GM23338 (cell line): ENCODE measurements around the gene MAP3K5.

Experiments
- CREB1 ChIP-seq: fragments of 250-450 bp; sonication (Bioruptor Pico); IDR thresholded peaks from 2 replicates; pipeline ENCODE4 v1.5.0; 2020; ENCODE audit warnings: low read depth, mild to moderate bottlenecking, moderate library complexity
- CTCF ChIP-seq, 2 experiments: fragments of 200-600 bp in 1 of 2; sonication (generic) in 1 of 2; conservative IDR thresholded peaks; 2 replicates each; pipeline versions ENCODE4 v1.5.1 to v1.6.1; 2016 to 2017; ENCODE audit warnings: antibody characterized with exemption in 2 of 2, low read depth in 2 of 2, mild to moderate bottlenecking in 2 of 2, moderate library complexity in 1 of 2
- EZH2 ChIP-seq: fragments of 200-600 bp; sonication (generic); IDR thresholded peaks from one replicate; pipeline ENCODE4 v1.8.0; 2017; ENCODE audit warnings: antibody characterized with exemption, mild to moderate bottlenecking, low read depth; ENCODE audit not compliant: unreplicated experiment
- EZH2phosphoT487 ChIP-seq: fragments of 200-600 bp; sonication (generic); IDR thresholded peaks from one replicate; pipeline ENCODE4 v1.8.1; 2018; ENCODE audit warnings: antibody characterized with exemption; ENCODE audit not compliant: unreplicated experiment
- JUNB ChIP-seq: IDR thresholded peaks from one replicate; pipeline ENCODE4 v1.6.1; 2016; ENCODE audit warnings: antibody characterized with exemption; ENCODE audit not compliant: unreplicated experiment
- NANOG ChIP-seq: IDR thresholded peaks from 2 replicates; pipeline ENCODE4 v1.6.1; 2016; ENCODE audit warnings: antibody characterized with exemption, borderline replicate concordance
- POLR2AphosphoS5 ChIP-seq: IDR thresholded peaks from 2 replicates; pipeline ENCODE4 v1.6.1; 2016; ENCODE audit warnings: antibody characterized with exemption, low read depth
- STAT1 ChIP-seq: IDR thresholded peaks from one replicate; pipeline ENCODE4 v1.6.1; 2016; ENCODE audit warnings: antibody characterized with exemption; ENCODE audit not compliant: unreplicated experiment
- ZNF114 ChIP-seq: fragments of 250-450 bp; sonication (Bioruptor Pico); IDR thresholded peaks from 2 replicates; pipeline ENCODE4 v1.5.0; 2020; ENCODE audit warnings: mild to moderate bottlenecking, moderate library complexity
- ZNF331 ChIP-seq: fragments of 250-450 bp; sonication (Bioruptor Pico); IDR thresholded peaks from 2 replicates; pipeline ENCODE4 v1.5.0; 2020; ENCODE audit warnings: low read depth, mild to moderate bottlenecking, moderate library complexity
- TF ChIP-seq, protein P1 (sequence below): IDR thresholded peaks from one replicate; pipeline ENCODE4 v1.6.1; 2018; ENCODE audit warnings: antibody characterized with exemption; ENCODE audit not compliant: unreplicated experiment
- TF ChIP-seq, protein P2 (sequence below): fragments of 250-450 bp; sonication (Bioruptor Pico); IDR thresholded peaks from 2 replicates; pipeline ENCODE4 v1.5.0; 2020; ENCODE audit warnings: mild to moderate bottlenecking, moderate library complexity
- TF ChIP-seq, protein P3 (sequence below): IDR thresholded peaks from 2 replicates; pipeline ENCODE4 v1.6.1; 2016; ENCODE audit warnings: antibody characterized with exemption

GRCh38 chr6:136742125-136742524 lies 50.2 kb downstream of the MAP3K5 start:
- TF ChIP-seq EZH2phosphoT487 (no peak), JUNB (no peak), CTCF (conservative IDR thresholded peaks at IDR 0.05; ENCODE audit: low read depth in 2 of 2) (no peak), EZH2 (no peak), POLR2AphosphoS5 (no peak), NANOG (no peak), CREB1 (CRISPR knock-in tag) (no peak), ZNF331 (CRISPR knock-in tag) (no peak), ZNF114 (no peak), STAT1 (no peak)
- TF ChIP-seq, protein P1, sequence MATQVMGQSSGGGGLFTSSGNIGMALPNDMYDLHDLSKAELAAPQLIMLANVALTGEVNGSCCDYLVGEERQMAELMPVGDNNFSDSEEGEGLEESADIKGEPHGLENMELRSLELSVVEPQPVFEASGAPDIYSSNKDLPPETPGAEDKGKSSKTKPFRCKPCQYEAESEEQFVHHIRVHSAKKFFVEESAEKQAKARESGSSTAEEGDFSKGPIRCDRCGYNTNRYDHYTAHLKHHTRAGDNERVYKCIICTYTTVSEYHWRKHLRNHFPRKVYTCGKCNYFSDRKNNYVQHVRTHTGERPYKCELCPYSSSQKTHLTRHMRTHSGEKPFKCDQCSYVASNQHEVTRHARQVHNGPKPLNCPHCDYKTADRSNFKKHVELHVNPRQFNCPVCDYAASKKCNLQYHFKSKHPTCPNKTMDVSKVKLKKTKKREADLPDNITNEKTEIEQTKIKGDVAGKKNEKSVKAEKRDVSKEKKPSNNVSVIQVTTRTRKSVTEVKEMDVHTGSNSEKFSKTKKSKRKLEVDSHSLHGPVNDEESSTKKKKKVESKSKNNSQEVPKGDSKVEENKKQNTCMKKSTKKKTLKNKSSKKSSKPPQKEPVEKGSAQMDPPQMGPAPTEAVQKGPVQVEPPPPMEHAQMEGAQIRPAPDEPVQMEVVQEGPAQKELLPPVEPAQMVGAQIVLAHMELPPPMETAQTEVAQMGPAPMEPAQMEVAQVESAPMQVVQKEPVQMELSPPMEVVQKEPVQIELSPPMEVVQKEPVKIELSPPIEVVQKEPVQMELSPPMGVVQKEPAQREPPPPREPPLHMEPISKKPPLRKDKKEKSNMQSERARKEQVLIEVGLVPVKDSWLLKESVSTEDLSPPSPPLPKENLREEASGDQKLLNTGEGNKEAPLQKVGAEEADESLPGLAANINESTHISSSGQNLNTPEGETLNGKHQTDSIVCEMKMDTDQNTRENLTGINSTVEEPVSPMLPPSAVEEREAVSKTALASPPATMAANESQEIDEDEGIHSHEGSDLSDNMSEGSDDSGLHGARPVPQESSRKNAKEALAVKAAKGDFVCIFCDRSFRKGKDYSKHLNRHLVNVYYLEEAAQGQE: no peak
- TF ChIP-seq, protein P2, sequence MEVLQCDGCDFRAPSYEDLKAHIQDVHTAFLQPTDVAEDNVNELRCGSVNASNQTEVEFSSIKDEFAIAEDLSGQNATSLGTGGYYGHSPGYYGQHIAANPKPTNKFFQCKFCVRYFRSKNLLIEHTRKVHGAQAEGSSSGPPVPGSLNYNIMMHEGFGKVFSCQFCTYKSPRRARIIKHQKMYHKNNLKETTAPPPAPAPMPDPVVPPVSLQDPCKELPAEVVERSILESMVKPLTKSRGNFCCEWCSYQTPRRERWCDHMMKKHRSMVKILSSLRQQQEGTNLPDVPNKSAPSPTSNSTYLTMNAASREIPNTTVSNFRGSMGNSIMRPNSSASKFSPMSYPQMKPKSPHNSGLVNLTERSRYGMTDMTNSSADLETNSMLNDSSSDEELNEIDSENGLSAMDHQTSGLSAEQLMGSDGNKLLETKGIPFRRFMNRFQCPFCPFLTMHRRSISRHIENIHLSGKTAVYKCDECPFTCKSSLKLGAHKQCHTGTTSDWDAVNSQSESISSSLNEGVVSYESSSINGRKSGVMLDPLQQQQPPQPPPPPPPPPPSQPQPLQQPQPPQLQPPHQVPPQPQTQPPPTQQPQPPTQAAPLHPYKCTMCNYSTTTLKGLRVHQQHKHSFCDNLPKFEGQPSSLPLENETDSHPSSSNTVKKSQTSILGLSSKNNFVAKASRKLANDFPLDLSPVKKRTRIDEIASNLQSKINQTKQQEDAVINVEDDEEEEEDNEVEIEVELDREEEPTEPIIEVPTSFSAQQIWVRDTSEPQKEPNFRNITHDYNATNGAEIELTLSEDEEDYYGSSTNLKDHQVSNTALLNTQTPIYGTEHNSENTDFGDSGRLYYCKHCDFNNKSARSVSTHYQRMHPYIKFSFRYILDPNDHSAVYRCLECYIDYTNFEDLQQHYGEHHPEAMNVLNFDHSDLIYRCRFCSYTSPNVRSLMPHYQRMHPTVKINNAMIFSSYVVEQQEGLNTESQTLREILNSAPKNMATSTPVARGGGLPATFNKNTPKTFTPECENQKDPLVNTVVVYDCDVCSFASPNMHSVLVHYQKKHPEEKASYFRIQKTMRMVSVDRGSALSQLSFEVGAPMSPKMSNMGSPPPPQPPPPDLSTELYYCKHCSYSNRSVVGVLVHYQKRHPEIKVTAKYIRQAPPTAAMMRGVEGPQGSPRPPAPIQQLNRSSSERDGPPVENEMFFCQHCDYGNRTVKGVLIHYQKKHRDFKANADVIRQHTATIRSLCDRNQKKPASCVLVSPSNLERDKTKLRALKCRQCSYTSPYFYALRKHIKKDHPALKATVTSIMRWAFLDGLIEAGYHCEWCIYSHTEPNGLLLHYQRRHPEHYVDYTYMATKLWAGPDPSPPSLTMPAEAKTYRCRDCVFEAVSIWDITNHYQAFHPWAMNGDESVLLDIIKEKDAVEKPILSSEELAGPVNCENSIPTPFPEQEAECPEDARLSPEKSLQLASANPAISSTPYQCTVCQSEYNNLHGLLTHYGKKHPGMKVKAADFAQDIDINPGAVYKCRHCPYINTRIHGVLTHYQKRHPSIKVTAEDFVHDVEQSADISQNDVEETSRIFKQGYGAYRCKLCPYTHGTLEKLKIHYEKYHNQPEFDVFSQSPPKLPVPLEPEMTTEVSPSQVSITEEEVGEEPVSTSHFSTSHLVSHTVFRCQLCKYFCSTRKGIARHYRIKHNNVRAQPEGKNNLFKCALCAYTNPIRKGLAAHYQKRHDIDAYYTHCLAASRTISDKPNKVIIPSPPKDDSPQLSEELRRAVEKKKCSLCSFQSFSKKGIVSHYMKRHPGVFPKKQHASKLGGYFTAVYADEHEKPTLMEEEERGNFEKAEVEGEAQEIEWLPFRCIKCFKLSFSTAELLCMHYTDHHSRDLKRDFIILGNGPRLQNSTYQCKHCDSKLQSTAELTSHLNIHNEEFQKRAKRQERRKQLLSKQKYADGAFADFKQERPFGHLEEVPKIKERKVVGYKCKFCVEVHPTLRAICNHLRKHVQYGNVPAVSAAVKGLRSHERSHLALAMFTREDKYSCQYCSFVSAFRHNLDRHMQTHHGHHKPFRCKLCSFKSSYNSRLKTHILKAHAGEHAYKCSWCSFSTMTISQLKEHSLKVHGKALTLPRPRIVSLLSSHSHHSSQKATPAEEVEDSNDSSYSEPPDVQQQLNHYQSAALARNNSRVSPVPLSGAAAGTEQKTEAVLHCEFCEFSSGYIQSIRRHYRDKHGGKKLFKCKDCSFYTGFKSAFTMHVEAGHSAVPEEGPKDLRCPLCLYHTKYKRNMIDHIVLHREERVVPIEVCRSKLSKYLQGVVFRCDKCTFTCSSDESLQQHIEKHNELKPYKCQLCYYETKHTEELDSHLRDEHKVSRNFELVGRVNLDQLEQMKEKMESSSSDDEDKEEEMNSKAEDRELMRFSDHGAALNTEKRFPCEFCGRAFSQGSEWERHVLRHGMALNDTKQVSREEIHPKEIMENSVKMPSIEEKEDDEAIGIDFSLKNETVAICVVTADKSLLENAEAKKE (CRISPR knock-in tag): no peak
- TF ChIP-seq, protein P3, sequence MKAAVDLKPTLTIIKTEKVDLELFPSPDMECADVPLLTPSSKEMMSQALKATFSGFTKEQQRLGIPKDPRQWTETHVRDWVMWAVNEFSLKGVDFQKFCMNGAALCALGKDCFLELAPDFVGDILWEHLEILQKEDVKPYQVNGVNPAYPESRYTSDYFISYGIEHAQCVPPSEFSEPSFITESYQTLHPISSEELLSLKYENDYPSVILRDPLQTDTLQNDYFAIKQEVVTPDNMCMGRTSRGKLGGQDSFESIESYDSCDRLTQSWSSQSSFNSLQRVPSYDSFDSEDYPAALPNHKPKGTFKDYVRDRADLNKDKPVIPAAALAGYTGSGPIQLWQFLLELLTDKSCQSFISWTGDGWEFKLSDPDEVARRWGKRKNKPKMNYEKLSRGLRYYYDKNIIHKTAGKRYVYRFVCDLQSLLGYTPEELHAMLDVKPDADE: no peak
